ENCODE data around the gene MERTK. TPM values are rescaled to one million over a fixed set of nuclear protein-coding genes. Genes with fewer than 3 reads are reported as not detected.
"Not testable (repeated sequence)": the region's sequence is repeated elsewhere in the genome, so short reads cannot be mapped to it uniquely, and the experiment has no call there.

MERTK gene
- total and polyA plus RNA-seq, 4 donors: 9.6 to 61.3 (median 24.2) TPM

DNA sequence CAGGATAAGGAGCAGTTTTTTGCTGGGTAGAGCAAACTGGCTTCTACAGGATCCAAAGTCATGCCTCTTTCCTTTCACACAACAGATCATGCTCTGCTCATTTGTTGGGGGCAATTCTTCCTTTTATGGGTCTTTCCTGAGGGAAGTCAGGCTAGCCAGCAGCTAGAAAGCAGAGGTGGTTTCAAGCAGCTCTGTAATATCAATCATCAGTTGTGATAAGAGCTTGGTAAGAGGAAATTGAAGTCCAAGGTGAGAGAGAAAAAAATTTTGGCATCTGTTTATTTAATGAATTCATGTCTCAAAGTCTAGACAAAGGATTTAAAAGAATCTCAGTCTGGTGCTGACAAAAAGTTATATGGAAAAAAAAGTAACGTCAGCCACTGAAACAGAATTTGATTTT lies 162.9 kb downstream of the MERTK start:
- H3K27me3 ChIP-seq (ENCODE audit: control insufficient read depth in 1 of 2, insufficient read depth in 2 of 2, low read length in 1 of 2): no peaks in the 10 kb centered on the region
- H3K4me3 ChIP-seq (ENCODE audit: low read length in 2 of 2): no peak overlapping the region
- ATAC-seq (ENCODE audit: low FRiP score) (no peak), DNase-seq (no peak)
- 50 to 61% methylated on average over 1 of the region's 1 CpG for WGBS, 2 donors
- peaks cover 0 to 6% of the 10 kb centered on the region in 2 donors for H3K36me3 ChIP-seq (ENCODE audit: control insufficient read depth in 1 of 2, insufficient read depth in 2 of 2, low read length in 1 of 2)
- H3K27ac ChIP-seq (ENCODE audit: low read depth in 1 of 2, low read length in 2 of 2): no peak overlapping the region
- intact Hi-C loops (cut with DNase I): no loop called here
- no peaks in the 10 kb centered on the region for H3K9me3 ChIP-seq (ENCODE audit: control insufficient read depth, low read length)
- H3K4me1 ChIP-seq (ENCODE audit: control insufficient read depth in 1 of 2, insufficient read depth in 2 of 2, low read length in 2 of 2): no peaks in the 10 kb centered on the region

DNA sequence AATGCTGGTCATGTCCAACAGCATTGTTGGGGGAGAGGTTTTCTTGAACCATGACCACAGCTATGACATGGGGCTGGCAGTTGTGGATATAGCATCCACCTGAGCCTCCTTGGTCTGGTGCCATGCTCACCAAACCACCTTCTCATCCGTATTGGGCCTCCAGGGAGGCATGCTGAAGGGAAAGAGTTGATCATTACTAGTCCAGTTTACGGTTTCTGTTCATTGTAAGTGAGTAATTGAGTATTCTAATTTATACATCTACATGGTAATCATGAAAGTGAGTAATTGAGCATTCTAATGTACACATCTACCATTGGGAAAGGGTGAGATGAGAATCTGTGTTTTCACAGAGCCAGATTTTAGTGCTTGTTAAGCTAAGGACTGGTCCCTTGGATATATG lies 163.4 kb downstream of the MERTK start:
- ATAC-seq (ENCODE audit: low FRiP score): no peak
- Histone ChIP-seq H3K4me1 (ENCODE audit: control insufficient read depth in 1 of 2, insufficient read depth in 2 of 2, low read length in 2 of 2) (no peaks in the 10 kb centered on the region), H3K4me3 (ENCODE audit: low read length in 2 of 2) (no peak overlapping the region), H3K27me3 (ENCODE audit: control insufficient read depth in 1 of 2, insufficient read depth in 2 of 2, low read length in 1 of 2) (no peaks in the 10 kb centered on the region), H3K27ac (ENCODE audit: low read depth in 1 of 2, low read length in 2 of 2) (no peak overlapping the region), H3K36me3 (ENCODE audit: control insufficient read depth in 1 of 2, insufficient read depth in 2 of 2, low read length in 1 of 2) (peaks cover 0 to 6% of the 10 kb centered on the region in 2 donors), H3K9me3 (ENCODE audit: control insufficient read depth, low read length) (no peaks in the 10 kb centered on the region)
- 83 to 89% methylated on average over 2 of the region's 2 CpGs for WGBS, 2 donors
- DNase-seq: no peak
- intact Hi-C loops (cut with DNase I): no loop called here

DNA sequence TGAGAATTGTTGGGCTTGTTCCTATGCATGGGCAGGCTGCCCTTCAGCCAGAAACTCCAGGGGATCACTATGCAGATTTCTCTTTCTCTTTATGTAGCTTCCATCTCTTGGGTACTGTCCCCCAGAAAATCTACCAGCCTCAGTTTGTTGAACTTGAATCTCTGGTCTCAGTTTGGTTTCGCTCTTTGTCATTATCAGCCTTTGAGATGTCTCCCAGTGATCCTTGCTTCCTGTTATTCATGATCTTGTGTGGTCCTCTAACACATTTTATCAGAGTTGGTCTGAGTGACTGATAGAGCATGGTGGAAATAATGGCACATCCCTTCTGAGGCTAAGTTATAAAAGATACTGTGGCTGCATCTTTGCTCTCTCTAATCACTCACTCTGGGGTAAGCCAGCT lies 164.5 kb downstream of the MERTK start:
- H3K9me3 ChIP-seq (ENCODE audit: control insufficient read depth, low read length): no peaks in the 10 kb centered on the region
- ATAC-seq (ENCODE audit: low FRiP score) (no peak), DNase-seq (no peak)
- WGBS, 2 donors: 100% methylated on average over 1 of the region's 1 CpG
- H3K36me3 ChIP-seq (ENCODE audit: control insufficient read depth in 1 of 2, insufficient read depth in 2 of 2, low read length in 1 of 2): peaks cover 0 to 6% of the 10 kb centered on the region in 2 donors
- no peak overlapping the region for H3K4me3 ChIP-seq (ENCODE audit: low read length in 2 of 2)
- H3K27ac ChIP-seq (ENCODE audit: low read depth in 1 of 2, low read length in 2 of 2): no peak overlapping the region
- H3K4me1 ChIP-seq (ENCODE audit: control insufficient read depth in 1 of 2, insufficient read depth in 2 of 2, low read length in 2 of 2): no peaks in the 10 kb centered on the region
- H3K27me3 ChIP-seq (ENCODE audit: control insufficient read depth in 1 of 2, insufficient read depth in 2 of 2, low read length in 1 of 2): no peaks in the 10 kb centered on the region
- intact Hi-C loops (cut with DNase I): no loop called here

DNA sequence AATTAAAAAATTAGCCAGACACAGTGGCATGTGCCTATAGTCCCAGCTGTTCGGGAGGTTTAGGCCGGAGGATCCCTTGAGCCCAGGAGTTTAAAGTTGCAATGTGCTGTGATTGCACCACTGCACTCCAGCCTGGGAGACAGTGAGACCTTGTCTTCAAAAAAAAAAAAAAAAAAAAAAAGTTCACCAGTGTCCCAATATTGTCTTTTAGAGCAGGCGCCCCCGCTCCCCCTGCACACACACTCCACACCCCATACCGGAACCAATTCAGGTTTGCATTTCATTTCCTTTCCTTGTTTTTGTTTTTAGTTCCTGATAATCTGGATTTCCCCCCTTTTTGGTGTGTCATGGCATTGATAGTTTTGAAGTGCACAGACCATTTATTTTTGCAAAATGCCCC lies 167.1 kb downstream of the MERTK start:
- intact Hi-C loops (cut with DNase I): no loop called here
- Histone ChIP-seq H3K27me3 (ENCODE audit: control insufficient read depth in 1 of 2, insufficient read depth in 2 of 2, low read length in 1 of 2) (no peaks in the 10 kb centered on the region), H3K4me3 (ENCODE audit: low read length in 2 of 2) (no peak overlapping the region), H3K27ac (ENCODE audit: low read depth in 1 of 2, low read length in 2 of 2) (no peak overlapping the region), H3K36me3 (ENCODE audit: control insufficient read depth in 1 of 2, insufficient read depth in 2 of 2, low read length in 1 of 2) (peaks cover 0 to 6% of the 10 kb centered on the region in 2 donors), H3K9me3 (ENCODE audit: control insufficient read depth, low read length) (no peaks in the 10 kb centered on the region), H3K4me1 (ENCODE audit: control insufficient read depth in 1 of 2, insufficient read depth in 2 of 2, low read length in 2 of 2) (no peaks in the 10 kb centered on the region)
- no peak for DNase-seq
- WGBS, 2 donors: 62 to 95% methylated on average over 5 of the region's 5 CpGs
- ATAC-seq (ENCODE audit: low FRiP score): no peak

DNA sequence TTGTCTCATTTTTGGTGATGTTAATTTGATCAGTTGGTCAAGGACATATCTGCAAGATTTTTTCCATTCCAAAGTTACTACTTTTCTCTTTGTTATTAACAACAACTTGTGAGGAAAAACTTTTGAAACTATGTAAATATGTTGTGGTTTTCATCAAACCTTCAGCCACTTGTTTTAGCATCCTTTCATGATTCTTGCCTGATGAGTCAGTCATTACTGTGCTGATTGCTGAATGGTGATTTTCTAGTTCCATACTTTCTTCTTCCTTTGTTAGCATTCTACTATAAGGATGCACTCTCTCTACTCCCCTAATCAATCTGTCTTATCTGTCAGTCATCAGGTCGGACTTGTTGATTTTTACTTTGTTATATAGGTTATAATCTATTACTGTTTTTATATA lies 167.6 kb downstream of the MERTK start:
- Histone ChIP-seq H3K27ac (ENCODE audit: low read depth in 1 of 2, low read length in 2 of 2) (no peak overlapping the region), H3K4me3 (ENCODE audit: low read length in 2 of 2) (no peak overlapping the region), H3K4me1 (ENCODE audit: control insufficient read depth in 1 of 2, insufficient read depth in 2 of 2, low read length in 2 of 2) (no peaks in the 10 kb centered on the region), H3K36me3 (ENCODE audit: control insufficient read depth in 1 of 2, insufficient read depth in 2 of 2, low read length in 1 of 2) (peaks cover 0 to 6% of the 10 kb centered on the region in 2 donors), H3K9me3 (ENCODE audit: control insufficient read depth, low read length) (no peaks in the 10 kb centered on the region), H3K27me3 (ENCODE audit: control insufficient read depth in 1 of 2, insufficient read depth in 2 of 2, low read length in 1 of 2) (no peaks in the 10 kb centered on the region)
- DNase-seq (no peak), ATAC-seq (ENCODE audit: low FRiP score) (no peak)
- 71 to 85% methylated on average over 1 of the region's 1 CpG for WGBS, 2 donors
- intact Hi-C loops (cut with DNase I): no loop called here

DNA sequence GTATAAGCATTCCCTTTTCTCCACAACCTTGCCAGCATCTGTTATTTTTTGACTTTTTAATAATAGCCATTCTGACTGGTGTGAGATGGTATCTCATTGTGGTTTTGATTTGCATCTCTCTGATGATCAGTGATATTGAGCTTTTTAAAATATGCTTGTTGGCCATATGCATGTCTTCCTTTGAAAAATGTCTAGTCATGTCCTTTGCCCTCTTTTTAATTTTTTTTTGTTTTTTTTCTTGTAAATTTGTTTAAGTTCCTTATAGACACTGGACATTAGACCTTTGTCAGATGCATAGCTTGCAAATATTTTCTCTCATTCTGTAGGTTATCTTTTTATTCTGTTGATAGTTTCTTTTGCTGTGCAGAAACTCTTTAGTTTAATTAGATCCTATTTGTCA lies 171.4 kb downstream of the MERTK start:
- H3K27ac ChIP-seq (ENCODE audit: low read depth in 1 of 2, low read length in 2 of 2); intact Hi-C loops (cut with DNase I); H3K4me3 ChIP-seq (ENCODE audit: low read length in 2 of 2); H3K27me3 ChIP-seq (ENCODE audit: control insufficient read depth in 1 of 2, insufficient read depth in 2 of 2, low read length in 1 of 2); H3K4me1 ChIP-seq (ENCODE audit: control insufficient read depth in 1 of 2, insufficient read depth in 2 of 2, low read length in 2 of 2); H3K36me3 ChIP-seq (ENCODE audit: control insufficient read depth in 1 of 2, insufficient read depth in 2 of 2, low read length in 1 of 2); ATAC-seq (ENCODE audit: low FRiP score); DNase-seq; H3K9me3 ChIP-seq (ENCODE audit: control insufficient read depth, low read length): not testable (repeated sequence)

DNA sequence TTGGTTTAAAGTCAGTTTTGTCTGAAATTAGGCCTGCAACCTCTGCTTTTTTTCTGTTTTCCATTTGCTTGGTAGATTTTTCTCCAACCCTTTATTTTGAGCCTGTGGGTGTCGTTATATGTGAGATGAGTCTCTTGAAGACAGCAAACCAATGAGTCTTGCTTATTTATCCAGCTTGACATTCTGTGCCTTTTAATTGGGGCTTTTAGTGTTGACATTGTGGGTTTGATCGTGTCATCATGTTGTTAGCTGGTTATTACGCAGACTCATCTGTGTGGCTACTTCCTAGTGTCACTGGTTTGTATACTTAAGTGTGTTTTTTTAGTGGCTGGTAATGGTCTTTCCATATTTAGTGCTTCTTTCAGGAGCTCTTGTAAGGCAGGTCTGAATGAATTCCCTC lies 175.5 kb downstream of the MERTK start:
- ATAC-seq (ENCODE audit: low FRiP score): no peak
- no peak for DNase-seq
- Histone ChIP-seq H3K27me3 (ENCODE audit: control insufficient read depth in 1 of 2, insufficient read depth in 2 of 2, low read length in 1 of 2) (peaks cover 0 to 2% of the 10 kb centered on the region in 2 donors), H3K36me3 (ENCODE audit: control insufficient read depth in 1 of 2, insufficient read depth in 2 of 2, low read length in 1 of 2) (peaks cover 0 to 2% of the 10 kb centered on the region in 2 donors), H3K27ac (ENCODE audit: low read depth in 1 of 2, low read length in 2 of 2) (no peak overlapping the region), H3K9me3 (ENCODE audit: control insufficient read depth, low read length) (no peaks in the 10 kb centered on the region), H3K4me1 (ENCODE audit: control insufficient read depth in 1 of 2, insufficient read depth in 2 of 2, low read length in 2 of 2) (no peaks in the 10 kb centered on the region), H3K4me3 (ENCODE audit: low read length in 2 of 2) (no peak overlapping the region)
- WGBS, 2 donors: 95 to 96% methylated on average over 3 of the region's 3 CpGs
- intact Hi-C loops (cut with DNase I): no loop called here

DNA sequence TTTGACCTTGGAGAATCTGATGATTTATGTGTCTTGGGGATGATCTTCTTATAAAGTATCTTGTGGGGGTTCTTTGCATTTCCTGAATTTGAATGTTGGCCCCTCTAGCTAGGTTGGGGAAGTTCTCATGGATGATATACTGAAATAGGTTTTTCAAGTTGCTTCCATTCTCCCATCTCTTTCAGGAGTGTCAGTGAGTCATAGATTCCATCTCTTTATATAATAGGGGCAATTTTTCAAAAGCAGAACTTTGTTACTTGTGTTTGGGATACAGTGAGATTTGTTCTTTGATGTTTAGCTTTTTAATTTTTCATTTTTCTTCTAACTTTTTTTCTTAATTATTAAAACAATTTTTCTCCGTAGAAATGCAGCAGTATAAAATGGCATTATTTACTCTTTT lies 176.1 kb downstream of the MERTK start:
- intact Hi-C loops (cut with DNase I): no loop called here
- H3K4me1 ChIP-seq (ENCODE audit: control insufficient read depth in 1 of 2, insufficient read depth in 2 of 2, low read length in 2 of 2): no peaks in the 10 kb centered on the region
- 92 to 100% methylated on average over 1 of the region's 1 CpG for WGBS, 2 donors
- H3K27ac ChIP-seq (ENCODE audit: low read depth in 1 of 2, low read length in 2 of 2): no peak overlapping the region
- H3K4me3 ChIP-seq (ENCODE audit: low read length in 2 of 2): no peak overlapping the region
- H3K27me3 ChIP-seq (ENCODE audit: control insufficient read depth in 1 of 2, insufficient read depth in 2 of 2, low read length in 1 of 2): peaks cover 0 to 2% of the 10 kb centered on the region in 2 donors
- H3K36me3 ChIP-seq (ENCODE audit: control insufficient read depth in 1 of 2, insufficient read depth in 2 of 2, low read length in 1 of 2): peaks cover 0 to 2% of the 10 kb centered on the region in 2 donors
- DNase-seq (no peak), ATAC-seq (ENCODE audit: low FRiP score) (no peak)
- H3K9me3 ChIP-seq (ENCODE audit: control insufficient read depth, low read length): no peaks in the 10 kb centered on the region

DNA sequence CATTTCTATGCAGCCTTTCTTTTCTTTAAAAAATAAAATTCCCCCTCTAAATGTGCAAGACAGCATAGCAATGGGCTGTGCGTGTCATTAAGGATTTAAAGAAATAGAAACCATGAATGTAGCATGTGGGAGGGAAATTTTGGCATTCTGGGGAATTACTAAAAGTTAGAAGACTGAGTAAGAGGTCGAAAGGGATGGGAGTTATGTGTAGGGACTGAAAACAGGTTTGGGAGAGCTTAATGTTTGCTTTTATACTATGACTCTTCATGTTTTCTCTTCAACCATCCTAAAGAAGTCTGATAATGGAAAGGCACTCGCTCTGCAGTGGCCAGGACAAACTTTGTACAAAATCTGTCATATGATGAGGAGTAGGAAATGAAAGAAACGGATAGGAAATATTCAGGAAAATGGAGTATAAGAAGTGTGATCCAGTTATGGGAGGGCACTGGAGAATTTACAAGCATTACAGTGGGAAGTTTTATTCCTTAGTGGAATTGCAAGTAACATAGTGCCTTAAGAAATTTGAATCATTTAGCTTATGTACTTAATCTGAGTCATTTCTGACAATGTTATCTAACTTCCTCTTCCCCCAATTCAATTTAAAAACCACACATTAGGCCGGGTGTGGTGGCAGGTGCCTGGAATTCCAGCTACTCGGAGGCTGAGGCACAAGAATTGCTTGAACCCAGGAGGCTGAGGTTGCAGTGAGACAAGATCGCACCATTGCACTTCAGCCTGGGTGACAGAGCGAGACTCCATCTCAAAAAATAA lies 177.3 kb downstream of the MERTK start:
- intact Hi-C loops (cut with DNase I): no loop called here
- Histone ChIP-seq H3K27ac (ENCODE audit: low read depth in 1 of 2, low read length in 2 of 2) (no peak overlapping the region), H3K27me3 (ENCODE audit: control insufficient read depth in 1 of 2, insufficient read depth in 2 of 2, low read length in 1 of 2) (peaks cover 0 to 2% of the 10 kb centered on the region in 2 donors), H3K36me3 (ENCODE audit: control insufficient read depth in 1 of 2, insufficient read depth in 2 of 2, low read length in 1 of 2) (peaks cover 0 to 2% of the 10 kb centered on the region in 2 donors), H3K4me3 (ENCODE audit: low read length in 2 of 2) (no peak overlapping the region), H3K9me3 (ENCODE audit: control insufficient read depth, low read length) (no peaks in the 10 kb centered on the region), H3K4me1 (ENCODE audit: control insufficient read depth in 1 of 2, insufficient read depth in 2 of 2, low read length in 2 of 2) (no peaks in the 10 kb centered on the region)
- ATAC-seq (ENCODE audit: low FRiP score) (no peak), DNase-seq (no peak)
- 75 to 80% methylated on average over 8 of the region's 8 CpGs for WGBS, 2 donors
